22Rv1 (cell line): ENCODE results near the gene TUBA8.
"Not testable (repeated sequence)": the region's sequence is repeated elsewhere in the genome, so short reads cannot be mapped to it uniquely, and the experiment has no call there.

Experiments
- CTCF ChIP-seq: fragments of 450-650 bp; IDR thresholded peaks from 2 replicates; pipeline ENCODE4 v1.5.1; 2017; ENCODE audit warnings: mild to moderate bottlenecking
- ZFX ChIP-seq: fragments of 450-650 bp; IDR thresholded peaks from 2 replicates; pipeline ENCODE4 v1.6.1; 2017; ENCODE audit warnings: antibody characterized with exemption, borderline replicate concordance

GRCh38 chr22:18123476-18124025 is 12.9 kb downstream of the TUBA8 start:
- not testable (repeated sequence) for TF ChIP-seq CTCF, ZFX
